Activated CD4-positive, alpha-beta T cell treated with anti-CD3 and anti-CD28 coated beads, Interleukin-2, amount 10 ng/mL, durations not matched to agents 24 days and 14 days (primary cell): Measurements from ENCODE around the gene MSGN1. TPM values are rescaled to one million over a fixed set of nuclear protein-coding genes. Genes with fewer than 3 reads are reported as not detected.
A peak's percentile ranks its signal among the peaks of the same experiment; 100 is the strongest.

ENCODE experiments used
- DNase-seq: peaks from one replicate; pipeline ENCODE4 v3.0.0; 2022
- H3K27ac Mint-ChIP-seq: one replicate; pipeline ENCODE4 v1.8.0; 2022; ENCODE audit warnings: mild to moderate bottlenecking, mixed read lengths
- H3K27me3 Mint-ChIP-seq: one replicate; pipeline ENCODE4 v1.8.0; 2022; ENCODE audit warnings: mixed read lengths
- H3K36me3 Mint-ChIP-seq: one replicate; pipeline ENCODE4 v1.8.0; 2022; ENCODE audit warnings: low read depth, mild to moderate bottlenecking, mixed read lengths
- H3K4me1 Mint-ChIP-seq: one replicate; pipeline ENCODE4 v1.8.0; 2021; ENCODE audit warnings: mixed read lengths
- H3K4me3 Mint-ChIP-seq: one replicate; pipeline ENCODE4 v1.8.0; 2022; ENCODE audit warnings: mild to moderate bottlenecking, moderate library complexity, mixed read lengths
- H3K9me3 Mint-ChIP-seq: one replicate; pipeline ENCODE4 v1.8.0; 2021; ENCODE audit warnings: mixed read lengths
- intact Hi-C: fragments of 100-400 bp; cut with micrococcal nuclease; formaldehyde crosslinking; loops from one replicate; pipeline ENCODE4 v1.15.1; 2023
- total RNA-seq: library from RNA; stranded (reverse); gene quantifications from 2 replicates; pipeline ENCODE4 v1.2.3, GENCODE V29; 2022

Gene MSGN1, protein sequence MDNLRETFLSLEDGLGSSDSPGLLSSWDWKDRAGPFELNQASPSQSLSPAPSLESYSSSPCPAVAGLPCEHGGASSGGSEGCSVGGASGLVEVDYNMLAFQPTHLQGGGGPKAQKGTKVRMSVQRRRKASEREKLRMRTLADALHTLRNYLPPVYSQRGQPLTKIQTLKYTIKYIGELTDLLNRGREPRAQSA
- total RNA-seq = not detected in 2 replicates

DNA sequence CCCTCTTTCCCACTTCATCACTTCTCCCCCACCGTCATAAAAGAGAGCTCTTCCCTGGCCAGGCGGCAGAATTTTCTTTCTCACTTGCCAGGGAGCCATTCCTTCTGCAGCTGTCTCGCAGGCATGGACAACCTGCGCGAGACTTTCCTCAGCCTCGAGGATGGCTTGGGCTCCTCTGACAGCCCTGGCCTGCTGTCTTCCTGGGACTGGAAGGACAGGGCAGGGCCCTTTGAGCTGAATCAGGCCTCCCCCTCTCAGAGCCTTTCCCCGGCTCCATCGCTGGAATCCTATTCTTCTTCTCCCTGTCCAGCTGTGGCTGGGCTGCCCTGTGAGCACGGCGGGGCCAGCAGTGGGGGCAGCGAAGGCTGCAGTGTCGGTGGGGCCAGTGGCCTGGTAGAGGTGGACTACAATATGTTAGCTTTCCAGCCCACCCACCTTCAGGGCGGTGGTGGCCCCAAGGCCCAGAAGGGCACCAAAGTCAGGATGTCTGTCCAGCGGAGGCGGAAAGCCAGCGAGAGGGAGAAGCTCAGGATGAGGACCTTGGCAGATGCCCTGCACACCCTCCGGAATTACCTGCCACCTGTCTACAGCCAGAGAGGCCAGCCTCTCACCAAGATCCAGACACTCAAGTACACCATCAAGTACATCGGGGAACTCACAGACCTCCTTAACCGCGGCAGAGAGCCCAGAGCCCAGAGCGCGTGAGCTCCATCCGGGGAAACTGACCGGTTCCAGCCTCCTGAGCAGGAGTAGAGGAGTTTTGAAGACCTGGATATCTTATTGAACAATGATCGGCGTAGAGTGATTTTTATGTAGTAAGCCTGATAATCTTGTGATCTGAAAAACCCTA, at the start of gene MSGN1:
Gene MSGN1, plus strand, starts transcription at position 65 of the 850 bp plus-strand sequence. Its CDS starts 59 bp downstream, at position 124.
- intact Hi-C loops = no loop called here
- Mint-ChIP-seq H3K27me3 (peaks cover 36% of the 10 kb centered on the region), H3K9me3 (no peaks in the 10 kb centered on the region), H3K4me3 (no peak within 1 kb of the TSS), H3K4me1 (peaks cover 17% of the 10 kb centered on the region), H3K36me3 (no peaks in the 10 kb centered on the region), H3K27ac (no peak within 1 kb of the TSS)
- no peak for DNase-seq

DNA sequence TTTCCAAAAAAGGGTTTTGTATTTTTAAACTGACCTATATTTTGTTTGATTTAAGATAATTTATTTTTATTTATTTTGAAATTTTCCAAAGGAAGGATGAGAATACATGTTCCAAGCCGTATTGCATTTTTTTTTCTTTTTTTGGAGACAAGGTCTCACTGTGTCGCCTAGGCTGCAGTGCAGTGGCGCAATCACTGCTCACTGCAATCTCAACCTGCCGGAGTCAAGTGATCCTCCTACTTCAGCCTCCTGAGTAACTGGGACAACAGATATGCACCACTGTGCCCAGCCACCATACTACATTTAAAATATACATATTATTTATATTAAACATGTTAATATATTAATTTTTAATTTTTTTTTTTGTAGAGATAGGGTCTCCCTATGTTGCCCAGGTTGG, 47.4 kb upstream of the MSGN1 start:
- no peaks in the 10 kb centered on the region for H3K9me3 Mint-ChIP-seq
- H3K36me3 Mint-ChIP-seq = peaks cover 19% of the 10 kb centered on the region
- no peak overlapping the region for H3K4me3 Mint-ChIP-seq
- intact Hi-C loops = no loop called here
- H3K27me3 Mint-ChIP-seq = no peaks in the 10 kb centered on the region
- no peak for DNase-seq
- H3K27ac Mint-ChIP-seq = no peak overlapping the region
- H3K4me1 Mint-ChIP-seq = no peaks in the 10 kb centered on the region

- no peak overlapping the region for H3K4me3 Mint-ChIP-seq
- no peaks in the 10 kb centered on the region for H3K4me1 Mint-ChIP-seq
- intact Hi-C loops = no loop called here
- DNase-seq = no peak
- no peak overlapping the region for H3K27ac Mint-ChIP-seq
- no peaks in the 10 kb centered on the region for H3K9me3 Mint-ChIP-seq
- no peaks in the 10 kb centered on the region for H3K27me3 Mint-ChIP-seq
- peaks cover 22% of the 10 kb centered on the region for H3K36me3 Mint-ChIP-seq
These were observed 44.3 kb upstream of the MSGN1 start for GRCh38 chr2:17771956-17772355.

GRCh38 chr2:17772532-17772931, 43.7 kb upstream of the MSGN1 start:
- H3K4me3 Mint-ChIP-seq = no peak overlapping the region
- peaks cover 20% of the 10 kb centered on the region for H3K36me3 Mint-ChIP-seq
- intact Hi-C loops = no loop called here
- no peak overlapping the region for H3K27ac Mint-ChIP-seq
- no peaks in the 10 kb centered on the region for H3K9me3 Mint-ChIP-seq
- no peak for DNase-seq
- H3K4me1 Mint-ChIP-seq = no peaks in the 10 kb centered on the region
- H3K27me3 Mint-ChIP-seq = no peaks in the 10 kb centered on the region

GRCh38 chr2:17780546-17780945, 35.7 kb upstream of the MSGN1 start:
- Mint-ChIP-seq H3K4me1 (no peaks in the 10 kb centered on the region), H3K9me3 (no peaks in the 10 kb centered on the region), H3K36me3 (peaks cover 44% of the 10 kb centered on the region), H3K27ac (no peak overlapping the region), H3K4me3 (no peak overlapping the region), H3K27me3 (no peaks in the 10 kb centered on the region)
- intact Hi-C loops = no loop called here
- no peak for DNase-seq

DNA sequence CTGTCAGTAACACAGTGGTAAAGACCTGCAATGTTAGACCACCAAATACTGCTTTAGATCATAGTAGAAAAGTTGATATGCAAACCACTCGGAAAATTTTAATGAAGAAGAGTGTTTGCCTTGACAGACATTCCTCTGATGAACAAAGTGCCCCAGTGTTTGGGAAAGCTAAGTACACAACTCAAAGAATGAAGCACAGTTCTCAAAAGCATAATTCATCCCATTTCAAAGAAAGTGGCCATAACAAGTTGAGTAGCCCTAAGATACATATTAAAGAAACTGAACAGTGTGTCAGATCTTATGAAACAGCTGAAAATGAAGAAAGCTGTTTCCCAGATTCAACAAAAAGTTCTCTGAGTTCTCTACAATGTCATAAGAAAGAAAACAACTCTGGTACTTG, 34.8 kb upstream of the MSGN1 start:
- Mint-ChIP-seq H3K36me3 (peaks cover 40% of the 10 kb centered on the region), H3K27me3 (no peaks in the 10 kb centered on the region), H3K9me3 (no peaks in the 10 kb centered on the region), H3K4me3 (no peak overlapping the region), H3K4me1 (no peaks in the 10 kb centered on the region), H3K27ac (no peak overlapping the region)
- intact Hi-C loops = no loop called here
- DNase-seq = no peak

GRCh38 chr2:17786727-17787126, 29.5 kb upstream of the MSGN1 start:
- intact Hi-C loops = no loop called here
- Mint-ChIP-seq H3K36me3 (peaks cover 17% of the 10 kb centered on the region), H3K4me3 (no peak overlapping the region), H3K27ac (no peak overlapping the region), H3K4me1 (peaks cover 3% of the 10 kb centered on the region), H3K27me3 (peaks cover 14% of the 10 kb centered on the region), H3K9me3 (no peaks in the 10 kb centered on the region)
- DNase-seq = no peak

DNA sequence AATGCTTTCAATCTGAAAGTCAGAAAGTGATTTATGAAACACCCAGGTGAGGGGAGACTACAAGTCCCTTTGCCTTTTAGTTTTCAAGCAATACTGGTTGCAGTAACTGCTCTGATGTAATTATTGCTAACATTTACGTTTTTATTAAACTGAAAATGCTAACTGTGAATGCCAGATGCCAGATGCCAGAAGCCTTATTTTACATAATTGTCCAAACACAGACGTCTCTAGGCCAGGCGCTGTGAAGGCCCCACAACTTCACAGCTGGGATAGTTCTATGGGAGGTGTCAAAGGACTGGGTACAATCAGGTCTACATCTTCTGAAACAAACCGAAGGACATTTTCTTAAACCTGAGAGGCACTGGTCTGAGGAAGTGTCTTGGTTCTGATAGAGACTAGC, 27.5 kb upstream of the MSGN1 start:
- Mint-ChIP-seq H3K27me3 (peaks cover 27% of the 10 kb centered on the region), H3K4me3 (no peak overlapping the region), H3K4me1 (peaks cover 12% of the 10 kb centered on the region), H3K36me3 (peaks cover 6% of the 10 kb centered on the region), H3K9me3 (no peaks in the 10 kb centered on the region), H3K27ac (no peak overlapping the region)
- DNase-seq = no peak
- intact Hi-C loops = no loop called here

DNA sequence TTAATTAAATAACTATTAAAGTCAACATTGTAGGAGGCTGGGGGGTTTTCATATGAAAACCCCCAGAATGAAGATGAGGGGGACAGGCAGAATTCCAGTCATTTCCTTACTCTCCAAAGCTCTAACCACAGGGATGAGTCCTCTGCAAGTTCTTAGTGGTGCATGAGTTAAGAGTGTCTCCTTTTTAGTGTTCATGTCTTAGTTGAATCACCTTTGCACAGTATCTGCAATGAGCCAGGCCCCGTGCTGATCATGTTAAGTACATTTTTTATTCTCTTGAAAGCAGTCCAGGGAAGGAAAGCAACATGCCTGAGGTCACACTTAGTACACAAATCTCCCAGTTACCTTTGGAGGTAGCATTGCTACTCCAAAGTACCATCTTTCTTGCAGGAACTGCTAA, 25.7 kb upstream of the MSGN1 start:
- peaks cover 34% of the 10 kb centered on the region for H3K27me3 Mint-ChIP-seq
- no peak overlapping the region for H3K4me3 Mint-ChIP-seq
- no peaks in the 10 kb centered on the region for H3K9me3 Mint-ChIP-seq
- no peak overlapping the region for H3K27ac Mint-ChIP-seq
- no peaks in the 10 kb centered on the region for H3K36me3 Mint-ChIP-seq
- intact Hi-C loops = no loop called here
- no peak for DNase-seq
- peaks cover 12% of the 10 kb centered on the region for H3K4me1 Mint-ChIP-seq

GRCh38 chr2:17791121-17791816, 25.0 kb upstream of the MSGN1 start:
- no peak for DNase-seq
- Mint-ChIP-seq H3K4me3 (no peak overlapping the region), H3K9me3 (no peaks in the 10 kb centered on the region), H3K27ac (no peak overlapping the region), H3K36me3 (no peaks in the 10 kb centered on the region), H3K27me3 (peaks cover 35% of the 10 kb centered on the region), H3K4me1 (peaks cover 12% of the 10 kb centered on the region)
- intact Hi-C loops = no loop called here

DNA sequence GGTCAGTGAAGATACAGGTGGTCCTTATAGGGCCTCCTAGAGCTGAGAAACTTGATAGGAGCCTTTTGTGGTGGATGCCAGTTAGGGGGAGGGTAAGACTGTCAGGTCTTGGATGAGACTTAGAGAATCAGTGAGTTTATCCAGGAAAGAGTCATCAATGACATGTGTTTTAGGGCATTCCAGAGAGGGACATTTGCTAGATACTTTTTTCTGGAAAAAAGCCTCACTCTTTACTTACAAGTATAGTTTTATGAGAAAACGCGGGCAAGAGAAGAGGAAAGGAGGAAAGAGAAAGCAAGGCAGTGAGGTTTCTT, 24.5 kb upstream of the MSGN1 start:
- Mint-ChIP-seq H3K27me3 (peaks cover 37% of the 10 kb centered on the region), H3K9me3 (no peaks in the 10 kb centered on the region), H3K36me3 (no peaks in the 10 kb centered on the region), H3K4me1 (peaks cover 12% of the 10 kb centered on the region), H3K27ac (no peak overlapping the region), H3K4me3 (no peak overlapping the region)
- intact Hi-C loops = no loop called here
- no peak for DNase-seq

- Mint-ChIP-seq H3K36me3 (no peaks in the 10 kb centered on the region), H3K9me3 (no peaks in the 10 kb centered on the region), H3K4me1 (peaks cover 12% of the 10 kb centered on the region), H3K27me3 (peaks cover 37% of the 10 kb centered on the region), H3K27ac (no peak overlapping the region), H3K4me3 (no peak overlapping the region)
- intact Hi-C loops = no loop called here
- peak; percentile 52 for DNase-seq
These were observed 23.7 kb upstream of the MSGN1 start for GRCh38 chr2:17792515-17792914.

DNA sequence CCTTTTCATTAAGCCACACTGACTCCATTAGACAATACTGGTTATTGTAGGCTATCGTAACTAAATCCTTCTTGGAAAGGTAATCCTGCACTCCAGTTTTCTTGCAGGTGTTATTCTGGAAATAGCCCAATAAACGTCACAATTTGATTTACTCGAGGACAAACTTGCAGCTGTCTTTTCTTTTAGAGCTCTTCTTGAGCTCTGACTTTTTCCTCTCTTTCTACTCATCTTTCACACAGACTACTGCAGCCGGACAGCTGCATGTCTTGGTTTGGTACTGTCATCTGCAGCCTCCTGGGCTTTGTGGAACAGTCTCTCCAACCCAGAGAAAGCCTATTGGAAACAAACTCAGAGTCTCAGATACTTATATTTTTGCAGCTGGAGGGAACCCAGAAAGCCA, 23.0 kb upstream of the MSGN1 start:
- intact Hi-C loops = no loop called here
- H3K27ac Mint-ChIP-seq = no peak overlapping the region
- no peaks in the 10 kb centered on the region for H3K9me3 Mint-ChIP-seq
- peaks cover 12% of the 10 kb centered on the region for H3K4me1 Mint-ChIP-seq
- H3K27me3 Mint-ChIP-seq = peaks cover 39% of the 10 kb centered on the region
- H3K4me3 Mint-ChIP-seq = no peak overlapping the region
- no peak for DNase-seq
- H3K36me3 Mint-ChIP-seq = no peaks in the 10 kb centered on the region

DNA sequence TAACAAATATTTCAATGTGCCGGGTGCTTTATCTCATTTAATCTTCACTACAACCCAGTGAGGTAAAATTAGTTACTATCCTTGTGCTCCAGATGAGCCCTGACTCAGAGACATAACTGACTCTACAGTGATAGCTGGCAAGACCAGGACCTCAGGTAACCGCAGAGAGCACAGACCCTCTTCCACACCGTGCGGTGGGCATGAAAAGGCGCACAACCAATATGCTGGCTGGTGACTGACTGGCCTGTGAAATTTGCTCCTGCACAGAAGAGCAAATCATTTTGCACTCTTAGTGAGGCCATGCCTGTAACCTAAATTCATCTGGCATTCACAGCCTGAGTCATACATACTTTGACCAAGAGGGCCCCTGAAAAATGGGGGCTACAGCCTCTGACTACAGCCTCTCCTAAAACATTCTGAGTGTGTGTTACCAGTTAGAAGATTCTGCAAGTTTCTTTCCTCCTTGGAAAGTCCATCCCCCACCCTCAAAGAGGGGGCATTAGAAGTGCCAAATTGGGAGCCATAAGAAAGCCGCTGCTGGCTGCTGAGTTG, 22.4 kb upstream of the MSGN1 start:
- peaks cover 39% of the 10 kb centered on the region for H3K27me3 Mint-ChIP-seq
- H3K4me3 Mint-ChIP-seq = no peak overlapping the region
- no peak overlapping the region for H3K27ac Mint-ChIP-seq
- intact Hi-C loops = no loop called here
- peaks cover 12% of the 10 kb centered on the region for H3K4me1 Mint-ChIP-seq
- DNase-seq = peak; percentile 46
- no peaks in the 10 kb centered on the region for H3K36me3 Mint-ChIP-seq
- no peaks in the 10 kb centered on the region for H3K9me3 Mint-ChIP-seq
